ENCODE results near the gene CMTR1.
A peak's percentile ranks its signal among the peaks of the same experiment; 100 is the strongest.
"Not testable (repeated sequence)": the region's sequence is repeated elsewhere in the genome, so short reads cannot be mapped to it uniquely, and the experiment has no call there.

CMTR1 gene

GRCh38 chr6:37432916-37433656, at the start of gene CMTR1:
Gene CMTR1, plus strand, starts transcription at chr6:37433221. Its CDS starts 2,409 bp downstream, at chr6:37435630.
- peak; percentile 98 for DNase-seq

GRCh38 chr6:37388578-37388977, 44.4 kb upstream of the CMTR1 start:
- no peak for DNase-seq

- no peak for DNase-seq
Observed at GRCh38 chr6:37389857-37390256, 43.2 kb upstream of the CMTR1 start.

- no peak for DNase-seq
Observed at GRCh38 chr6:37391120-37391519, 41.9 kb upstream of the CMTR1 start.

- no peak for DNase-seq
Observed at GRCh38 chr6:37392821-37393220, 40.2 kb upstream of the CMTR1 start.

- DNase-seq, result no peak
Observed at GRCh38 chr6:37393381-37393929, 39.6 kb upstream of the CMTR1 start.

- no peak for DNase-seq
Observed at GRCh38 chr6:37396571-37397180, 36.3 kb upstream of the CMTR1 start.

GRCh38 chr6:37399131-37399530, 33.9 kb upstream of the CMTR1 start:
- DNase-seq, result no peak

- DNase-seq, result no peak
Observed at GRCh38 chr6:37399795-37400490, 33.1 kb upstream of the CMTR1 start.

- not testable (repeated sequence) for DNase-seq
Observed at GRCh38 chr6:37401658-37402057, 31.4 kb upstream of the CMTR1 start.

GRCh38 chr6:37406726-37407341, 26.2 kb upstream of the CMTR1 start:
- DNase-seq, result no peak

GRCh38 chr6:37407948-37408347, 25.1 kb upstream of the CMTR1 start:
- no peak for DNase-seq

- DNase-seq, result no peak
Observed at GRCh38 chr6:37409501-37409900, 23.5 kb upstream of the CMTR1 start.

- no peak for DNase-seq
Observed at GRCh38 chr6:37417393-37417792, 15.6 kb upstream of the CMTR1 start.

GRCh38 chr6:37418722-37419121, 14.3 kb upstream of the CMTR1 start:
- DNase-seq, result no peak

GRCh38 chr6:37426058-37426944, 6.7 kb upstream of the CMTR1 start:
- no peak for DNase-seq

- no peak for DNase-seq
Observed at GRCh38 chr6:37426945-37427510, 6.0 kb upstream of the CMTR1 start.

GRCh38 chr6:37429352-37429750, 3.7 kb upstream of the CMTR1 start:
- no peak for DNase-seq

GRCh38 chr6:37432590-37432915, 468 bp upstream of the CMTR1 start:
- DNase-seq, result no peak

- peak; percentile 46 to 59 for DNase-seq
Observed at GRCh38 chr6:37433657-37434271, 743 bp downstream of the CMTR1 start.

GRCh38 chr6:37435373-37435772, 2.4 kb downstream of the CMTR1 start:
- DNase-seq, result no peak

- no peak for DNase-seq
Observed at GRCh38 chr6:37435816-37436215, 2.8 kb downstream of the CMTR1 start.

Data from stimulated activated CD4-positive, alpha-beta T cell treated with anti-CD3 and anti-CD28 coated beads, Interleukin-2, amount 100 ng/mL, for 24 hours (primary cell).